ENCODE measurements around the gene CAMK1D.

GRCh38 chr10:12665501-12665900 is 316.2 kb downstream of the CAMK1D start:
- TF ChIP-seq CTCF (IDR thresholded peaks at IDR 0.05) = no peak
- TF ChIP-seq POLR2A (IDR thresholded peaks at IDR 0.05) = no peak
